B cell (primary cell): ENCODE measurements around the gene EPHB1. TPM values are rescaled to one million over a fixed set of nuclear protein-coding genes. Genes with fewer than 3 reads are reported as not detected.

Source experiments
- ATAC-seq: fragments of 200-7000 bp; cut with Tn5 transposase; one replicate; pipeline ENCODE4 v1.10.0; 2021; ENCODE audit warnings: low read depth, mild to moderate bottlenecking, moderate number of reproducible peaks, moderate library complexity
- CTCF ChIA-PET: fragments of 350-600 bp; sonication (Branson Sonifier 250); formaldehyde crosslinking; loops from one replicate; lab custom pipeline; 2021; ENCODE audit warnings: antibody characterized with exemption, inconsistent platforms; lab: Charles Lee
- POLR2A ChIA-PET: fragments of 350-600 bp; sonication (Branson Sonifier 250); formaldehyde crosslinking; loops from one replicate; lab custom pipeline; 2021; ENCODE audit warnings: antibody characterized with exemption; lab: Charles Lee
- DNase-seq: peaks from one replicate; pipeline ENCODE4 v3.0.0; 2013
- H2AFZ ChIP-seq: 2 replicates; pipeline ENCODE4 v1.6.1; 2012; ENCODE audit warnings: mild to moderate bottlenecking, low read depth, low read length; ENCODE audit not compliant: insufficient read depth, poor library complexity, severe bottlenecking
- H3K27ac ChIP-seq, 2 donors: 1 replicate in 1 of 2; 2 replicates in 1 of 2; pipeline ENCODE4 v1.5.1; 2012 to 2013; ENCODE audit warnings: low read length in 2 of 2, mild to moderate bottlenecking in 2 of 2, moderate library complexity in 1 of 2
- H3K27me3 ChIP-seq, 4 experiments: fragments of 200-600 bp in 1 of 4; sonication (generic) in 1 of 4; replicated peaks in 1 of 4; 1 replicate in 2 of 4; 2 replicates in 2 of 4; pipeline versions ENCODE4 v1.6.1 to v1.7.0; 2013 to 2016; ENCODE audit warnings: low read length in 3 of 4, mild to moderate bottlenecking in 2 of 4, mixed read lengths in 1 of 4, moderate library complexity in 1 of 4; ENCODE audit not compliant: insufficient read depth in 4 of 4, control insufficient read depth in 3 of 4; ENCODE audit errors: control extremely low read depth in 1 of 4
- H3K36me3 ChIP-seq, 2 experiments: replicated peaks in 1 of 2; 1 replicate in 1 of 2; 2 replicates in 1 of 2; pipeline versions ENCODE4 v1.6.1 to v1.7.1; 2013; ENCODE audit warnings: low read length in 1 of 2; ENCODE audit not compliant: insufficient read depth in 2 of 2, control insufficient read depth in 1 of 2; ENCODE audit errors: control extremely low read depth in 1 of 2, extremely low read depth in 1 of 2
- H3K4me1 ChIP-seq, 2 donors: fragments of 200-600 bp in 1 of 2; sonication (generic) in 1 of 2; 1 replicate in 1 of 2; 2 replicates in 1 of 2; pipeline versions ENCODE4 v1.5.1 to v1.6.1; 2013 to 2017; ENCODE audit warnings: low read length in 2 of 2; ENCODE audit not compliant: control insufficient read depth in 2 of 2, insufficient read depth in 2 of 2
- H3K4me2 ChIP-seq: replicated peaks from 2 replicates; pipeline ENCODE3; 2012; ENCODE audit warnings: mild to moderate bottlenecking, low read depth, low read length; ENCODE audit not compliant: poor library complexity, severe bottlenecking
- H3K4me3 ChIP-seq, 5 experiments: fragments of 200-600 bp in 1 of 5; sonication (generic) in 1 of 5; 1 replicate in 3 of 5; 2 replicates in 2 of 5; pipeline versions ENCODE4 v1.5.1 to v1.7.0; 2011 to 2016; ENCODE audit warnings: low read length in 4 of 5, mild to moderate bottlenecking in 4 of 5, low read depth in 2 of 5, control low read depth in 1 of 5, moderate library complexity in 1 of 5; ENCODE audit not compliant: insufficient read depth in 1 of 5; ENCODE audit errors: control extremely low read depth in 1 of 5, extremely low read depth in 1 of 5
- H3K79me2 ChIP-seq: fragments of 200-600 bp; sonication (generic); one replicate; pipeline ENCODE4 v1.6.0; 2016; ENCODE audit warnings: low read length; ENCODE audit not compliant: control insufficient read depth, insufficient read depth
- H3K9ac ChIP-seq: fragments of 200-600 bp; sonication (generic); 2 replicates; pipeline ENCODE4 v1.6.1; 2017; ENCODE audit warnings: mild to moderate bottlenecking, low read length, moderate library complexity
- H3K9me3 ChIP-seq, 3 donors: one replicate each; pipeline versions ENCODE4 v1.6.1 to v1.7.1; 2013; ENCODE audit warnings: low read length in 2 of 3; ENCODE audit not compliant: control insufficient read depth in 2 of 3, insufficient read depth in 1 of 3; ENCODE audit errors: control extremely low read depth in 1 of 3
- H4K20me1 ChIP-seq: 2 replicates; pipeline ENCODE4 v1.6.0; 2012; ENCODE audit warnings: mild to moderate bottlenecking, low read length; ENCODE audit not compliant: insufficient read depth, control insufficient read depth, poor library complexity, severe bottlenecking
- H3K27ac Mint-ChIP-seq: one replicate; pipeline ENCODE4 v1.8.0; 2021; ENCODE audit warnings: mixed read lengths
- H3K27me3 Mint-ChIP-seq: one replicate; pipeline ENCODE4 v1.8.0; 2021; ENCODE audit warnings: mixed read lengths
- H3K4me1 Mint-ChIP-seq: one replicate; pipeline ENCODE4 v1.8.0; 2021; ENCODE audit warnings: mixed read lengths
- H3K4me3 Mint-ChIP-seq: one replicate; pipeline ENCODE4 v1.8.0; 2021; ENCODE audit warnings: mixed read lengths
- H3K9me3 Mint-ChIP-seq: one replicate; pipeline ENCODE4 v1.8.0; 2022; ENCODE audit warnings: mixed read lengths; ENCODE audit not compliant: insufficient read depth
- EZH2 ChIP-seq: IDR thresholded peaks from 2 replicates; pipeline ENCODE4 v1.6.1; 2012; ENCODE audit warnings: borderline replicate concordance, low read depth, mild to moderate bottlenecking, moderate library complexity, low read length; ENCODE audit not compliant: insufficient read depth, poor library complexity, severe bottlenecking
- WGBS: methylation state at CpG from one replicate; pipeline ENCODE4 v1.1.5; 2013; ENCODE audit warnings: missing lambda C conversion rate; ENCODE audit not compliant: insufficient coverage; 5-methylcytosine and 5-hydroxymethylcytosine counted together
- intact Hi-C: fragments of 100-400 bp; cut with micrococcal nuclease; formaldehyde crosslinking; loops from one replicate; pipeline ENCODE4 v1.10.0; 2022
- polyA plus RNA-seq: library from polyadenylated mRNA; depleted of rRNA; stranded (reverse); fragments of >200 nt; gene quantifications from 2 replicates; pipeline ENCODE4 v1.2.3, GENCODE V29; 2012
- total RNA-seq, 2 donors: library from RNA; stranded (reverse); fragments of 120-200 nt in 1 of 2; gene quantifications; 1 replicate in 1 of 2; 2 replicates in 1 of 2; pipeline versions ENCODE4 v1.2.3 to v1.2.4, GENCODE V29; 2013 to 2022
- TF ChIP-seq, protein P1 (sequence below): fragments of 200-600 bp; IDR thresholded peaks from one replicate; pipeline ENCODE4 v1.8.0; 2022; ENCODE audit warnings: antibody characterized with exemption, mild to moderate bottlenecking

The EPHB1 gene
- total and polyA plus RNA-seq, 2 donors (not counting 1 experiment from before 2014, with no cell fraction given) = 0.01 TPM; not detected in 1

DNA sequence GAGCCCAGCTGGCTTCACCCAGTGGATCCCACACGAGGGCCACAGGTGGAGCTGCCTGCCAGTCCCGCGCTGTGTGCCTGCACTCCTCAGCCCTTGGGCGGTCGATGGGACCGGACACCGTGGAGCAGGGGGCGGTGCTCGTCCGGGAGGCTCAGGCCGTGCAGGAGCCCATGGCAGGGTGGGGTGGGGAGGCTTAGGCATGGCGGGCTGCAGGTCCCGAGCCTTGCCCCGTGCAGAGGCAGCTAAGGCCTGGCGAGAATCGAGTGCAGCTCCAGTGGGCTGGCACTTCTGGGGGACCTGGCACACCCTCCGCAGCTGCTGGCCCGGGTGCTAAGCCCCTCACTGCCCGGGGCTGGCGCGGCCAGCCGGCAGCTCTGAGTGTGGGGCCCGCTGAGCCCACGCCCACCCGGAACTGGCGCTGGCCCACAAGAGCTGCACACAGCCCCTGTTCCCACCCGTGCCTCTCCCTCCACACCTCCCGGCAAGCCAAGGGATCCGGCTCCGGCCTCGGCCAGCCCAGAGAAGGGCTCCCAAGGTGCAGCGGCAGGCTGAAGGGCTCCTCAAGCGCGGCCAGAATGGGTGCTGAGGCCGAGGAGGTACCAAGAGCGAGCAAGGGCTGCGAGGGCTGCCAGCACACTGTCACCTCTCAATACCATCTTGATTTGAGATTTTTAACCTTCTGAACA, 121.4 kb downstream of the EPHB1 start:
- no peaks in the 10 kb centered on the region for H3K4me1 ChIP-seq
- H2AFZ ChIP-seq = no peak overlapping the region
- no peaks in the 10 kb centered on the region for H3K27me3 ChIP-seq
- no peak overlapping the region for H3K4me2 ChIP-seq
- H3K27me3 Mint-ChIP-seq = no peaks in the 10 kb centered on the region
- no peaks in the 10 kb centered on the region for H3K79me2 ChIP-seq
- TF ChIP-seq, protein P1, sequence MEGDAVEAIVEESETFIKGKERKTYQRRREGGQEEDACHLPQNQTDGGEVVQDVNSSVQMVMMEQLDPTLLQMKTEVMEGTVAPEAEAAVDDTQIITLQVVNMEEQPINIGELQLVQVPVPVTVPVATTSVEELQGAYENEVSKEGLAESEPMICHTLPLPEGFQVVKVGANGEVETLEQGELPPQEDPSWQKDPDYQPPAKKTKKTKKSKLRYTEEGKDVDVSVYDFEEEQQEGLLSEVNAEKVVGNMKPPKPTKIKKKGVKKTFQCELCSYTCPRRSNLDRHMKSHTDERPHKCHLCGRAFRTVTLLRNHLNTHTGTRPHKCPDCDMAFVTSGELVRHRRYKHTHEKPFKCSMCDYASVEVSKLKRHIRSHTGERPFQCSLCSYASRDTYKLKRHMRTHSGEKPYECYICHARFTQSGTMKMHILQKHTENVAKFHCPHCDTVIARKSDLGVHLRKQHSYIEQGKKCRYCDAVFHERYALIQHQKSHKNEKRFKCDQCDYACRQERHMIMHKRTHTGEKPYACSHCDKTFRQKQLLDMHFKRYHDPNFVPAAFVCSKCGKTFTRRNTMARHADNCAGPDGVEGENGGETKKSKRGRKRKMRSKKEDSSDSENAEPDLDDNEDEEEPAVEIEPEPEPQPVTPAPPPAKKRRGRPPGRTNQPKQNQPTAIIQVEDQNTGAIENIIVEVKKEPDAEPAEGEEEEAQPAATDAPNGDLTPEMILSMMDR = no peak
- ATAC-seq (no peak), DNase-seq (no peak)
- H3K9me3 Mint-ChIP-seq = no peaks in the 10 kb centered on the region
- intact Hi-C loops = no loop called here
- H3K27ac ChIP-seq = no peak overlapping the region
- H3K9me3 ChIP-seq = peaks cover 0 to 2% (median 0%) of the 10 kb centered on the region in 3 donors
- no peak overlapping the region for H3K27ac Mint-ChIP-seq
- ChIA-PET CTCF (no interaction called here), POLR2A (no interaction called here)
- no peak overlapping the region for H3K4me3 Mint-ChIP-seq
- no peaks in the 10 kb centered on the region for H4K20me1 ChIP-seq
- WGBS = 96% methylated on average over 32 of the region's 37 CpGs
- no peak overlapping the region for H3K4me3 ChIP-seq
- no peaks in the 10 kb centered on the region for H3K36me3 ChIP-seq
- H3K4me1 Mint-ChIP-seq = peaks cover 8% of the 10 kb centered on the region
- H3K9ac ChIP-seq = no peak overlapping the region

DNA sequence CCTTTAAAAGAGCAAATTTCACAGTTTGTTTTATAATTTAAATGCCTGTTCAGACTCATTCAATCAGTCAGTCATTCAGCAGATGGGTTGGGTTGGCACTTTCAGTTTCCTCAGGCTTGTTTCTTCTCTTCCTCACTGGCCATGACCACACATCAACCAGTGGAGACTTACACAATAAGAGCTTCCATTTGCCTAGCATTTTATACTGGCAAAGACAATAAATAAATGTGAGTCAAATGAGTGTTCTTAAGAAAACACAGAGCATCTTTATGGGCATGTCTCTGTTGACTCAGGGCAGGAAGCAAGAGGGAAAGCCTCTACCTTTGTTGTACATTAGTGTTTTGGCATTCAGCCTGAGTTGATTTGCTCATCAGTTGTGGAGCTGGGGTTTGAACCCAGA, 122.6 kb downstream of the EPHB1 start:
- Histone ChIP-seq H3K4me3 (no peak overlapping the region), H3K9ac (no peak overlapping the region), H3K36me3 (no peaks in the 10 kb centered on the region), H3K27me3 (no peaks in the 10 kb centered on the region), H3K79me2 (no peaks in the 10 kb centered on the region), H3K9me3 (peaks cover 0 to 2% (median 0%) of the 10 kb centered on the region in 3 donors), H4K20me1 (no peaks in the 10 kb centered on the region), H3K4me2 (no peak overlapping the region), H2AFZ (no peak overlapping the region), H3K4me1 (no peaks in the 10 kb centered on the region), H3K27ac (no peak overlapping the region)
- DNase-seq (no peak), ATAC-seq (no peak)
- Mint-ChIP-seq H3K9me3 (no peaks in the 10 kb centered on the region), H3K4me1 (peaks cover 8% of the 10 kb centered on the region), H3K27ac (no peak overlapping the region), H3K27me3 (no peaks in the 10 kb centered on the region), H3K4me3 (no peak overlapping the region)
- intact Hi-C loops = no loop called here
- ChIA-PET CTCF (no interaction called here), POLR2A (no interaction called here)
- no peak for TF ChIP-seq EZH2
- TF ChIP-seq, protein P1 = no peak
